Measurements from ENCODE around the gene FKBP9.
A peak's percentile ranks its signal among the peaks of the same experiment; 100 is the strongest.

FKBP9 gene

GRCh38 chr7:32941681-32942414 is 15.4 kb upstream of the FKBP9 start:
- DNase-seq (ENCODE audit: extremely low read depth, low read depth), result no peak
- TF ChIP-seq CTCF (IDR thresholded peaks at IDR 0.05; ENCODE audit: low read depth, low read length), result no peak

DNA sequence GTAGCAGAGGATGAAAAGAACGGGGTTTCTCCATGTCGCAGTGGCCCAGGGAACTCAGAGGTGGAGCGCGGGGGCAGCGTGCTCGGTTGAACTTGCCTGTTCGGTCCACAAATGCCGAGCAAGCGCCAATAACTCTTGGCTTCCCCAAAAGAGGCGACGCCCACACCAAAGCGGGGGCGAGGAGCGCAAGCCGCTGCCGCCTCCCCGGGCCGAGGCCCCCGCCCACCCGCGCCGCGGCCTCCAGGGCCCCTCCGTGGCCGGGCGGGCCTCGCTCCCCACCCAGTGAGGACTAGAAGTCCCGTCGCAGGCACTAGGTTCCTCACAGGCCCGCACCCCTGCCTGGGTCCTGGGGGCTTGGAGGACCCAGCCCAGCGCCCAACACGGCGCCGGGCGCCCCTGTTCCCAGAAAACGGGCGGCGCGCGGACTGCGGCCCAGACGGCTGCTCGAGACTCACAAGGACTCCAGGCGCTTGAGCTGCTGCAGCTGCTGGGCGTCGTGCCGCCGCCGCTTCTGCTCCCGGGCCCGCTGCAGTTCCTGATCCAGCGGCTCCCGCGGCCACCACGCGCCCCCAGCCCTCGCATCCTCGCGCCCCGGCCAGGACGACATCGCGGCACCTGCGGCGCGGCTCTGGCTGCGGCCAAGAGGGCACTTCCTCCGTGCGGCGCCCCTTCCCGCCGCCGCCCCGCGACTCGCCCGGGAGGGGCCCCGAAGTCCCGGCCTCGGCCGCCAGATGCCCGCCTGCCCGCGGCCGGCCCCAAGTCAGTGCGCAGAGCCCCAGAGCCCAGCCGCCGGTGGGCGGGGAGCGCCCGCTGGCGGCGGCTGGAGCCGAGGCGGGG is 14.6 kb upstream of the FKBP9 start:
- TF ChIP-seq CTCF (IDR thresholded peaks at IDR 0.05; ENCODE audit: low read depth, low read length), result peak; percentile 49; the same call in 1 of the 2 replicates
- DNase-seq (ENCODE audit: extremely low read depth, low read depth), result peak; percentile 44

DNA sequence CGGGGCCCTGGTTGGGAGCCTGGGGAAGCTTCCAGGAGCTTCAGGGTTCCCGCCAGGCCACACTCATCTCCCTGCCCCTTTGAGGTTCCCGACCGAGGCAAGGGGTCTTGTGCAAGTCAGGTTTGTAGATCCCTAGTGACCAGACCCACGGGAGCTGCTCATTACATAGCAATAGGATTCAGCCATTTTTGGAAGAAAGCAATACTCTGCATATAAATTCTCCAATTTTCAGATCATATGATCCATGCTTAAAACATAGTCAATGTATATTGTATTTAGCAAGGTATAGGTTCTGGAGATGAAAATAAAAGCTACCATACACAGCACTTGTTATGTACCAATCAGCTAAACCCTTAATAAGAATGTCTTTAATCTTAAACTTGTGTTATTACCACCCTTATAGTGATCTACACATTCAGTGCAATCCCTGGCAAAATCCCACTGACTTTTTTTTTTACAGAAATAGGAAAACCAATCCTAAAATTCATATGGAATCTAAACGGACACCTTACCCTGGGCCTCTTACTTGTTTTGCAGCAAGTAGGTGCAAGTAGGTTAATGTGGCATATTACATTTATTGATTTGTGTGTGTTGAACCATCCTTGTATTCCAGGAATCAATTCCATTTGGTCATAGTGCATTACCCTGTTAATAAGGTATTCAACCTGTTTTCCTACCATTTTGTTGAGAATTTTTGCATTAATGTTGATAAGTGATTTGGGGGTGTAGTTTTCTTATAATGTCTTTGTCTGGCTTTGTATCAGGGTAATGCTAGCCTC is 13.8 kb upstream of the FKBP9 start:
- TF ChIP-seq CTCF (IDR thresholded peaks at IDR 0.05; ENCODE audit: low read depth, low read length), result no peak; the same call in 1 of the 2 replicates
- DNase-seq (ENCODE audit: extremely low read depth, low read depth), result no peak

- no peak for DNase-seq (ENCODE audit: extremely low read depth, low read depth)
- TF ChIP-seq CTCF (IDR thresholded peaks at IDR 0.05; ENCODE audit: low read depth, low read length), result no peak
These were observed 9.7 kb upstream of the FKBP9 start for GRCh38 chr7:32947420-32947983.

DNA sequence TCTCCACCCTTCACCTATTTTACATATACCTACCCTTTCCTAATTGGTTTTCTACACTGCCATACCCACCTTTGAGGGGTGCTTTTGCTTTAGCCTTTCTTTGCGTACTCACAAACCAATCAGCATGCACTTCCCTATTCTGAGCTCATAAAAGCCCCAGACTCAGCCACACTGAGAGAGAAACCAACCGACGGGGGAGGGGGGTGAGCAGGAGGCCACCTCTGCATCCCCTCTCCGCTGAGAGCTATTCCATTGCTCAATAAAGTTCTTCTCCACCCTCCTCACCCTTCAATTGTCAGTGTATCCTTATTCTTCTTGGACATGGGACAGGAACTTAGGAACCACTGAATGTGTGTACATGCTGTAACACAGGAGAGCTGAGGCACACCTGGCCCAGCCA is 9.0 kb upstream of the FKBP9 start:
- TF ChIP-seq CTCF (IDR thresholded peaks at IDR 0.05; ENCODE audit: low read depth, low read length), result no peak
- no peak for DNase-seq (ENCODE audit: extremely low read depth, low read depth)

- TF ChIP-seq CTCF (IDR thresholded peaks at IDR 0.05; ENCODE audit: low read depth, low read length), result no peak
- DNase-seq (ENCODE audit: extremely low read depth, low read depth), result no peak
These were observed 4.4 kb upstream of the FKBP9 start for GRCh38 chr7:32952876-32953275.

Data from AG09319 (cell line).